NCI-H1048 (cell line): ENCODE measurements around the gene CELF5.
A peak's percentile ranks its signal among the peaks of the same experiment; 100 is the strongest.
"Not testable (repeated sequence)": the region's sequence is repeated elsewhere in the genome, so short reads cannot be mapped to it uniquely, and the experiment has no call there.

ENCODE experiments used
- DNase-seq: peaks from one replicate; lab custom pipeline; 2025; lab: John Stamatoyannopoulos, UW

CELF5 gene

GRCh38 chr19:3274245-3274941, 49.9 kb downstream of the CELF5 start:
- DNase-seq, result no peak

- DNase-seq, result no peak
Observed at GRCh38 chr19:3274942-3275582, 50.6 kb downstream of the CELF5 start.

GRCh38 chr19:3275583-3276340, 51.3 kb downstream of the CELF5 start:
- peak; percentile 74 for DNase-seq

GRCh38 chr19:3276341-3276799, 51.9 kb downstream of the CELF5 start:
- peak; percentile 74 for DNase-seq

- DNase-seq, result no peak
Observed at GRCh38 chr19:3277649-3278048, 53.2 kb downstream of the CELF5 start.

- DNase-seq, result no peak
Observed at GRCh38 chr19:3278294-3278693, 53.8 kb downstream of the CELF5 start.

GRCh38 chr19:3278749-3279148, 54.3 kb downstream of the CELF5 start:
- no peak for DNase-seq

- no peak for DNase-seq
Observed at GRCh38 chr19:3279306-3279705, 54.8 kb downstream of the CELF5 start.

GRCh38 chr19:3281026-3281425, 56.6 kb downstream of the CELF5 start:
- DNase-seq, result no peak

GRCh38 chr19:3282155-3282554, 57.7 kb downstream of the CELF5 start:
- no peak for DNase-seq

- DNase-seq, result no peak
Observed at GRCh38 chr19:3282564-3282963, 58.1 kb downstream of the CELF5 start.

- no peak for DNase-seq
Observed at GRCh38 chr19:3283246-3283751, 58.8 kb downstream of the CELF5 start.

- DNase-seq, result no peak
Observed at GRCh38 chr19:3283886-3284657, 59.6 kb downstream of the CELF5 start.

- DNase-seq, result peak; percentile 91
Observed at GRCh38 chr19:3284759-3285646, 60.5 kb downstream of the CELF5 start.

- DNase-seq, result no peak
Observed at GRCh38 chr19:3285647-3286176, 61.3 kb downstream of the CELF5 start.

GRCh38 chr19:3287814-3288213, 63.4 kb downstream of the CELF5 start:
- DNase-seq, result no peak

- DNase-seq, result not testable (repeated sequence)
Observed at GRCh38 chr19:3288437-3288836, 64.0 kb downstream of the CELF5 start.

GRCh38 chr19:3289971-3290569, 65.6 kb downstream of the CELF5 start:
- DNase-seq, result no peak

GRCh38 chr19:3290858-3291257, 66.4 kb downstream of the CELF5 start:
- DNase-seq, result not testable (repeated sequence)

GRCh38 chr19:3291644-3292043, 67.2 kb downstream of the CELF5 start:
- DNase-seq, result no peak
